ENCODE measurements around the gene CKAP2L. TPM values are rescaled to one million over a fixed set of nuclear protein-coding genes. Genes with fewer than 3 reads are reported as not detected.

CKAP2L gene
- total RNA-seq, 6 experiments from 2014 or later = 0.20 to 1.4 (median 0.66) TPM

GRCh38 chr2:112779598-112779997 lies 15.2 kb upstream of the CKAP2L start:
- no peak overlapping the region for H3K27ac ChIP-seq
- H3K27me3 ChIP-seq = no peaks in the 10 kb centered on the region
- ATAC-seq = no peak
- TF ChIP-seq POLR2A (IDR thresholded peaks at IDR 0.05) = no peak
- no peak for TF ChIP-seq CTCF (IDR thresholded peaks at IDR 0.05)
- H3K4me1 ChIP-seq = no peaks in the 10 kb centered on the region
- H3K9me3 ChIP-seq = no peaks in the 10 kb centered on the region
- WGBS (ENCODE audit: insufficient coverage, low coverage, low lambda C conversion rate, missing lambda C conversion rate) = 84% methylated on average over 1 of the region's 1 CpG
- intact Hi-C loops (cut with DNase I) = no loop called here
- no peak for DNase-seq
- H3K4me3 ChIP-seq = no peak overlapping the region
- H3K36me3 ChIP-seq = no peaks in the 10 kb centered on the region

GRCh38 chr2:112777036-112777435 lies 12.6 kb upstream of the CKAP2L start:
- TF ChIP-seq POLR2A (IDR thresholded peaks at IDR 0.05) = no peak
- no peaks in the 10 kb centered on the region for H3K4me1 ChIP-seq
- no peak for ATAC-seq
- no peaks in the 10 kb centered on the region for H3K36me3 ChIP-seq
- no peaks in the 10 kb centered on the region for H3K9me3 ChIP-seq
- DNase-seq = no peak
- H3K27ac ChIP-seq = no peak overlapping the region
- no peaks in the 10 kb centered on the region for H3K27me3 ChIP-seq
- no peak overlapping the region for H3K4me3 ChIP-seq
- intact Hi-C loops (cut with DNase I) = no loop called here

GRCh38 chr2:112776113-112776512 lies 11.7 kb upstream of the CKAP2L start:
- ATAC-seq (no peak), DNase-seq (no peak)
- 76% methylated on average over 3 of the region's 3 CpGs for WGBS (ENCODE audit: insufficient coverage, low coverage, low lambda C conversion rate, missing lambda C conversion rate)
- H3K27ac ChIP-seq = no peak overlapping the region
- H3K27me3 ChIP-seq = no peaks in the 10 kb centered on the region
- no peak for TF ChIP-seq POLR2A (IDR thresholded peaks at IDR 0.05)
- no peaks in the 10 kb centered on the region for H3K9me3 ChIP-seq
- intact Hi-C loops (cut with DNase I) = no loop called here
- no peaks in the 10 kb centered on the region for H3K4me1 ChIP-seq
- H3K36me3 ChIP-seq = no peaks in the 10 kb centered on the region
- H3K4me3 ChIP-seq = no peak overlapping the region

GRCh38 chr2:112774536-112775285 lies 10.3 kb upstream of the CKAP2L start:
- Histone ChIP-seq H3K4me3 (no peak overlapping the region), H3K9me3 (no peaks in the 10 kb centered on the region), H3K27me3 (no peaks in the 10 kb centered on the region), H3K4me1 (no peaks in the 10 kb centered on the region), H3K27ac (no peak overlapping the region), H3K36me3 (no peaks in the 10 kb centered on the region)
- no peak for ATAC-seq
- 93% methylated on average over 3 of the region's 3 CpGs for WGBS (ENCODE audit: insufficient coverage, low coverage, low lambda C conversion rate, missing lambda C conversion rate)
- intact Hi-C loops (cut with DNase I) = no loop called here
- no peak for DNase-seq
- TF ChIP-seq POLR2A (IDR thresholded peaks at IDR 0.05) = no peak
- no peak for TF ChIP-seq CTCF (IDR thresholded peaks at IDR 0.05)

DNA sequence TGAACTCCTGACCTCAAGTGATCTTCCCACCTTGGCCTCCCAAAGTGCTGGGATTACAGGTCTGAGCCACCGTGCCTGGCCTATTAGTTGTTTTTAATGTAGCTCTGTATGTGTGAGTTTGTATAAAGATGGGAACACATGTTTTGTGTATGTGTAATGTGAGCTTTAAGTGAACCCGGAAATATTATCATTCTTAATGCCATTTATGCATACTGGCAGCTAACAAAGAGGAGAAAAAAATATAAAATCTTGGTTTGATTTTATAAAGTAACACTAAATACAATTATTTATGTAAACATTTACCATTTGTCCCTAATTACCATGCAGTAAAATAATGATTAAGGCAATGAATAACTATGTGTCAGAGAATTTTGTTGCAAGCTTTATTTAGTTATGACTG lies 9.1 kb upstream of the CKAP2L start:
- no peaks in the 10 kb centered on the region for H3K36me3 ChIP-seq
- intact Hi-C loops (cut with DNase I) = no loop called here
- H3K27me3 ChIP-seq = no peaks in the 10 kb centered on the region
- no peak overlapping the region for H3K27ac ChIP-seq
- no peak overlapping the region for H3K4me3 ChIP-seq
- TF ChIP-seq POLR2A (IDR thresholded peaks at IDR 0.05) (no peak), CTCF (IDR thresholded peaks at IDR 0.05) (no peak)
- no peaks in the 10 kb centered on the region for H3K9me3 ChIP-seq
- WGBS (ENCODE audit: insufficient coverage, low coverage, low lambda C conversion rate, missing lambda C conversion rate) = 78% methylated on average over 2 of the region's 2 CpGs
- no peaks in the 10 kb centered on the region for H3K4me1 ChIP-seq
- DNase-seq (no peak), ATAC-seq (no peak)
